CD4-positive, alpha-beta T cell treated with Interferon gamma for 1 hour (primary cell): Measurements from ENCODE around the gene STT3A.

ENCODE experiments used
- DNase-seq: peaks from one replicate; pipeline ENCODE4 v3.0.0-alpha.2; 2020

The STT3A gene

DNA sequence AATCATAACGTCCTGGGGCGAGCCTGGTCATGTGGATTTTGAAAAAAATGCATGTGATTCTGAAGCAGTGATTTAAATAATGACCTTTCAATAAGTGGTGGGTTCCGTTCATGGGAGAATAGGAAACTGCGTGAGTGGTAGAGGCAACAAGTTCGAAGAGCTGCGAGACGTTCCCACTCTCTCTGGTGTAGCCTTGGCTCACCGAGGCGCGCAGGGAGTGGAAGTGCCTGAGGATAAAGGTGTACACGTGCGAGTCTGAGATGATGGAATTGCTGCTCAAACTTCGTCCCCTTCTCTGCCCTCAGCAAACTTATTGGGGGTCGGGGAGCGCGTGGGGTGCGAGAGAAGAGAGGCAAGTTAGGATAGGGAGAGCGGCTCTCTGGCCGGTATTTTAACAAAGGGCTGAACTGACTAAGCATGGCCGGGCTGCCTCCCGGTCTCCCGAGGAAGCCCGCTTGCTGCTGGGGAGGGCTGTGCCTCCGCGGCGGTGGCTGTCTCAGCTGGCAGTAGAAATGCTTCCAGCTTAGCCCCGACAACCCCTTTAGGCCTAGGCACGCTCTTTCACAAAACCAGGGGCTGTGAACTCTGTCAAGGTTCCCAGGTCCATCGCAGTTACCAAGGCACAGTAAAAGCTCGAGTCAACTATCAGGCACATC, 875 bp upstream of the STT3A start:
- DNase-seq = no peak

DNA sequence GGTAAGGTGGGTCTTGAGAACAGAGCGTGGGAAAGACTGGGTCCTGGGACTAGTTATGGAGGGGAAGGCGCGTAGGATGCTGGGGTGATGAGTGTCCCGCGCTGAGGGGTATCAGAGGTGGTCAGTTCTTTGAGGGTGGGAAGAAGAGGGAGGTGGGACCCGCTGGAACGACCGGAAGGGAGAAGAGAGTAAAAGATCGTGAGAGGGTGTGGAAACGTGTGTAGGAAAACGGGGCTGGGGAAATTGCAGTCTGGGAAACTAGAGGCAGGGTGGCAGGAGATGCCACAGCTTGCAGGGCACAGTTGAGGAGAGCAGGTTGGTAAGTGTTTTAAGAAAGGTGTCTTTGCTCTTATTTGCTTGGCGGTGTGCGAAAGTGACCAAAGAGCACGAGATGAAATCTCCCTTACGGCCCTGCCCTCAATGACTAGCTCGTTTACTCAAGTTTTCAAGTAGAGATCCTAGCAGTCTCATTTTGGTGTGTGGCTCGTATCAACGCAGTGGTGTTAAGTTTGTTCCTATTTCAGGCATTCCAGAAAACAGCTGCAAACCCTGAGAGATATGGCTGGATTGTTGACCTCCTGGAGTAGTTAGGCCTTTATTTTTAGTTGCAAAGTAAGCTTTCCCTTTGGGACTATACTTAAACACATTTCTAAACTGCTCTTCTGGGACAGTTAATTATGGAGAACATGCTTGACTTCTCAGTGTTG, 615 bp downstream of the STT3A start:
- no peak for DNase-seq

DNA sequence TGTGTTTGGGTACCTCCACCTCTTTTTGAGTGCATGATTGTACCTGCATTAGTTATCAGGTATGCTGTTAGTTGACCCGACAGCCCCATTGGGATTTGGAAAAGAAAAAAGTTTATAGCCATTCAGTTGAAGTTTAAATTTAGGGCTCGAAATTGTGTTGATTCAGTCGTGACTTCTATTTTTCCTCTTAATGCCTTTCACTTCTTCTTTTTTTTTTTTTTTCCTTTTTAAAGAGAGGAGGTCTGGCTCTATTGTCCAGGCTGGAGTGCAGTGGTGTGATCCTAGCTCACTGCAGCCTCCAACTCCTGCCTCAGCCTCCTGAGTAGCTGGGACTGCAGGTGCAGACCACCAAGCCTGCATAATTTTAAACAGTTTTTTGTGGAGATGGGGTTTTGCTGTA, 2.3 kb downstream of the STT3A start:
- no peak for DNase-seq

DNA sequence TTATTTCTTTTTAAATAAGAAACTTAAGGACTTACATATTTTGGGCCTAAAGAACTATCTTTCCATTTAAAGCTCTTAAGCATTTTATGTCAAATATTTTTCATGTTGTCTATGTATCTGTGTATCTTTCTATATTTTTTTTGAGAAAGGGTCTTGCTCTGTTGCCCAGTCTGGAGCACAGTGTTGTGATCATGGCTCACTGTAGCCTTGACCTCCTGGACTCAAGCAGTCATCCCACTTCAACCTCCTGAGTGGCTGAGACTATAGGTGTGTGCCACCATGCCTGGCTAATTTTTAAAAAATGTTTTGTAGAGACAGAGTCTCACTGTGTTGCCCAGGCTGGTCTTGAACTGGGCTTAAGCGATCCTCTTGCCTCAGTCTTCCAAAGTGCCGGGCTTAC, 8.0 kb downstream of the STT3A start:
- no peak for DNase-seq

GRCh38 chr11:125603207-125603606, 10.6 kb downstream of the STT3A start:
- DNase-seq = no peak

- DNase-seq = no peak
Observed at GRCh38 chr11:125605417-125605816, 12.8 kb downstream of the STT3A start.

DNA sequence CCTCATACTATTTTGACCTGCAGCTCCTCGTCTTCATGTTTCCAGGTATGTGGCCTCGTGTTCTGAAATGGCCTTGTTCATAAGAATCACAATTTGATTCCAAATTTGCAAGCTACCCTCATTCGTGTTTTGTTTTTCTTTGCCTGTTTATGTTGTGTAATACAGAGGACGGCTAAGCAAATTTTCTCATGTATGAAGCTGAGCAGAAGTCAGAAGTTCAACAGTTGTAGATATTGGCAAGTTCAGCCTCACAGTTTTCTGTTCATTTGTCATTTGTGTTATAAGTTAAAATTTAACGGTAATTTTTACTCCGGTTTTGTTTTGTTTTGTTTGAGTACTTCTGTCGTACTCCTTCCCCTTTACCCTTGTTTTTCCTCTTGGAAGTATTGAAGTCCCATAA, 16.9 kb downstream of the STT3A start:
- no peak for DNase-seq

- no peak for DNase-seq
Observed at GRCh38 chr11:125618383-125618782, 25.7 kb downstream of the STT3A start.

GRCh38 chr11:125621995-125622394, 29.3 kb downstream of the STT3A start:
- DNase-seq = no peak

GRCh38 chr11:125623064-125623463, 30.4 kb downstream of the STT3A start:
- DNase-seq = no peak

GRCh38 chr11:125624756-125625213, 32.1 kb downstream of the STT3A start, which contains the start of gene CHEK1:
Gene CHEK1, plus strand, starts transcription at chr11:125625163. Its CDS starts 1,606 bp downstream, at chr11:125626769.
- no peak for DNase-seq

GRCh38 chr11:125625225-125625629, 32.6 kb downstream of the STT3A start:
- DNase-seq = no peak

DNA sequence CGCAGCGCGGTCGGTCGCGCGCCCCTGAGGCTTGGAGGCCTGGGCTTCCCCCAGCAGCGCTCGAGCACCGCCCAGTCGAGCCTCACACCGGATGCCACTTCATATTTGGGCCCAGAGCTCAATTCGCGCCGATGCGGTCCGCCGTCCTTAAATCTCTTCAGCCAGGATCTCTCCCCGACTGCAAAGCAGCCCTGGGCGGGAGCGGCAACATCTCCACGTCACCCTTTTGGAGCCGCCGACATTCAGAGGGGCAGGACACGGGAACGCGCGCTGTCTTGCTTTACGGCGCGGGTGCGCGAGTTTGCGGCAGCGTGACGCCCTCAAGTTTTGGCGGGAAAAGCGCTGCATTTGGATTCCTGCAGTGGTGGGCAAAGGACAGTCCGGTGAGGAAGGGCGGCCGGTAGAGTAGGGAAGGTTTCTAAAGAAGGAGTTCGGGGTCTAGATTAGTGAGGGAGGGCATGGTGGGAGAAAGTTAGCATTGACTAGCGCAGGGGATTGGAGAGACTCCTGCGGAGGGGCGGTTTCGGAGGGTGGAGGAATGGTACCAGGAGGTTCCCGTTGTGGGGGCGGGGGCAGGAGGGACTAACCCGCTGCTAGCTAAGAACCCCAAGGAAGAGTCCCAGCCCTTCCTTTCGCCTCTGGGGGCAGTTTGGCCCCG, 33.1 kb downstream of the STT3A start:
- peak; percentile 79 for DNase-seq

- peak; percentile 4 for DNase-seq
Observed at GRCh38 chr11:125626288-125626950, 33.8 kb downstream of the STT3A start.

GRCh38 chr11:125627236-125627910, 34.7 kb downstream of the STT3A start:
- DNase-seq = no peak

GRCh38 chr11:125637840-125638239, 45.2 kb downstream of the STT3A start:
- no peak for DNase-seq

GRCh38 chr11:125638315-125638714, 45.7 kb downstream of the STT3A start:
- no peak for DNase-seq

DNA sequence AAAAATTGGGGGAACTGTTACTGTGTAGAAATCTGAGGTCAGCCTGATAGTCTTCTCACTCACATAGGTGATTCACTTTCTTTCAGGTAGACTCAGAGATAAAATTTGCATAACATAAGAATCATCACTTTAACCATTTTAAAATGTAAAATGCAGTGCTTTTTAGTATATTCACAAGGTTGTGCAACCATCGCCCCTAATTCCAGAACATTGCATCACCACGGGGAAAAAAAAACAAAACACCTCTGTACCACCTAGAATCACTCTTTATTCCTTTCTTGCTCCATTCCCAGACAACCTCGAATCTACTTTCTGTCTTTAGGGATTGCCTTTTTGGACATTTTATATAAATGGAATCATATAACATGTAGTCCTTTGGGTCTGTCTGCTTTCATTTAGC, 53.2 kb downstream of the STT3A start:
- DNase-seq = no peak

GRCh38 chr11:125649465-125650166, 57.0 kb downstream of the STT3A start:
- no peak for DNase-seq

DNA sequence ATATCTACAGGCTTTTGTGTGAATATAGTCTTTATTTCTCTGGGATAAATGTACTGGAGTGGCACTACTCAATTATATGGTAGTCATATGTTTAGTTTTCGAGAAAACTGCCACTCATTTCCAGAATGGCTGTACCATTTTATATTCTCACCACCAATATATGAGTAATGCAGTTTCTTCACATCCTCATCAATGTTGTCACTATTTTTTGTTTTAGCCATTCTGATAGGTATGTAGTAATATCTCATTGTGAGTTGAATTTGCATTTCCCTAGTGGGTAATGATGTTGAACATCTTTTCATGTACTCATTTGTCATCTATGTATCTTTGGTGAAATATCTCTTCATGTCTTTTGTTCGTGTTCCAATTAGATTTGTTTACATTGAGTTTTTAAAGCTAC, 70.0 kb downstream of the STT3A start:
- DNase-seq = no peak

DNA sequence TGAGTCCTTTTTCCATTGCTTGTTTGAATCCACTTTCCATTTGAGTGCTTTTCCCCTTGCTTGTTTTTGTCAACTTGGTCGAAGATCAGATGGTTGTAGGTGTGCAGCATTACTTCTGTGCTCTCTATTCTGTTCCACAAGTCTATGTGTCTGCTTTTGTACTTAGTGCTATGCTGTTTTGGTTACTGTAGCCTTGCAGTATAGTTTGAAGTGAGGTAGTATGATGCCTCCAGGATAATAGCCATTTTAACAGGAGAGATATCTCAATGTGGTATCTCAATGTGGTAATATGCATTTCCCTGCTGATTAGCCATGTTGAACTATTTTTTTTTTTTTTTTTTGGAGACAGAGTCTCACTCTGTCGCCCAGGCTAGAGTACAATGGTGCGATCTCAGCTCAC, 71.3 kb downstream of the STT3A start:
- DNase-seq = no peak

DNA sequence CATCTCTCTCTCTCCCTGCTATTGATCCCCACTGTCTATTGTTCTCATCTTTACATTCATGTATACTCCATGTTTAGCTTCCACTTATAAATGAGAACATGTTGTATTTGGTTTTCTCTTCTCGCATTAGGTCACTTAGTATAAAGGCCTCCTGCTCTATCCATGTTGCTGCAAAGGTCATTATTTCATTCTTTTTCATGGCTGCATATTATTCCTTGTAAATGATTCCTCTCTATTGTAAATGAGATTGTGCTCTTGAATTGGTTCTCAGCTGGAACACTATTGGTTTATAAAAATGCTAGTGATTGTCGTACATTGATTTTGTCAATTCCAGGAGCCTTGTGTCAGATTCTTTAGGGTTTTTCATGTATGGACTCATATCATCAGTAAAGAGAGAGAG, 74.5 kb downstream of the STT3A start:
- DNase-seq = no peak
